Measurements from ENCODE around the gene RBM18. TPM values are rescaled to one million over a fixed set of nuclear protein-coding genes. Genes with fewer than 3 reads are reported as not detected.

Gene RBM18
- total and polyA plus RNA-seq, 3 donors from 2014 or later, result 10.0 to 22.1 (median 11.8) TPM

GRCh38 chr9:122220673-122221182 is 43.9 kb downstream of the RBM18 start:
- intact Hi-C loops (cut with DNase I; ENCODE audit: low total_unique reads), result no loop called here
- H3K4me1 ChIP-seq, result peaks cover 13% of the 10 kb centered on the region
- H3K27me3 ChIP-seq, result peaks cover 6% of the 10 kb centered on the region
- no peak overlapping the region for H3K27ac ChIP-seq
- DNase-seq, result no peak
- H3K9me3 ChIP-seq, result no peaks in the 10 kb centered on the region
- WGBS, 2 donors, result 19 to 22% methylated on average over 15 to 18 of the region's 18 CpGs
- H3K4me3 ChIP-seq, result no peak overlapping the region
- TF ChIP-seq CTCF (IDR thresholded peaks at IDR 0.05) (no peak), POLR2A (IDR thresholded peaks at IDR 0.05) (no peak)
- H3K36me3 ChIP-seq (ENCODE audit: low read depth, missing control alignments), result no peaks in the 10 kb centered on the region

GRCh38 chr9:122219856-122220672 is 44.6 kb downstream of the RBM18 start:
- WGBS, 2 donors, result 8 to 9% methylated on average over 36 to 44 of the region's 57 CpGs
- H3K27me3 ChIP-seq, result peaks cover 6% of the 10 kb centered on the region
- no peak overlapping the region for H3K27ac ChIP-seq
- no peaks in the 10 kb centered on the region for H3K36me3 ChIP-seq (ENCODE audit: low read depth, missing control alignments)
- no peak overlapping the region for H3K4me3 ChIP-seq
- peaks cover 13% of the 10 kb centered on the region for H3K4me1 ChIP-seq
- TF ChIP-seq POLR2A (IDR thresholded peaks at IDR 0.05), result no peak
- no peak for TF ChIP-seq CTCF (IDR thresholded peaks at IDR 0.05)
- H3K9me3 ChIP-seq, result no peaks in the 10 kb centered on the region
- DNase-seq, result no peak
- intact Hi-C loops (cut with DNase I; ENCODE audit: low total_unique reads), result no loop called here

- Histone ChIP-seq H3K27ac (no peak overlapping the region), H3K9me3 (no peaks in the 10 kb centered on the region), H3K27me3 (peaks cover 6% of the 10 kb centered on the region), H3K36me3 (ENCODE audit: low read depth, missing control alignments) (no peaks in the 10 kb centered on the region), H3K4me3 (no peak overlapping the region), H3K4me1 (peaks cover 17% of the 10 kb centered on the region)
- DNase-seq, result no peak
- TF ChIP-seq POLR2A (IDR thresholded peaks at IDR 0.05) (no peak), CTCF (IDR thresholded peaks at IDR 0.05) (no peak)
- WGBS, 2 donors, result 4 to 7% methylated on average over 48 to 59 of the region's 59 CpGs
- intact Hi-C loops (cut with DNase I; ENCODE audit: low total_unique reads), result no loop called here
Observed at GRCh38 chr9:122218935-122219855, 45.4 kb downstream of the RBM18 start.

GRCh38 chr9:122218071-122218934 is 46.3 kb downstream of the RBM18 start:
- H3K36me3 ChIP-seq (ENCODE audit: low read depth, missing control alignments), result no peaks in the 10 kb centered on the region
- H3K27me3 ChIP-seq, result peaks cover 6% of the 10 kb centered on the region
- no peak overlapping the region for H3K27ac ChIP-seq
- TF ChIP-seq CTCF (IDR thresholded peaks at IDR 0.05) (no peak), POLR2A (IDR thresholded peaks at IDR 0.05) (no peak)
- no peaks in the 10 kb centered on the region for H3K9me3 ChIP-seq
- intact Hi-C loops (cut with DNase I; ENCODE audit: low total_unique reads), result no loop called here
- H3K4me3 ChIP-seq, result no peak overlapping the region
- H3K4me1 ChIP-seq, result peaks cover 25% of the 10 kb centered on the region
- no peak for DNase-seq
- WGBS, 2 donors, result 41 to 50% methylated on average over 11 of the region's 11 CpGs

All from testis (tissue), 3 donors.